ENCODE results near the gene VMAC. TPM values are rescaled to one million over a fixed set of nuclear protein-coding genes. Genes with fewer than 3 reads are reported as not detected.

Gene VMAC
- total and polyA plus RNA-seq, 9 of the 15 experiments (the other 6 are each of a cell fraction or from before 2014, with no cell fraction given) = 0.03 to 3.4 (median 1.1) TPM

DNA sequence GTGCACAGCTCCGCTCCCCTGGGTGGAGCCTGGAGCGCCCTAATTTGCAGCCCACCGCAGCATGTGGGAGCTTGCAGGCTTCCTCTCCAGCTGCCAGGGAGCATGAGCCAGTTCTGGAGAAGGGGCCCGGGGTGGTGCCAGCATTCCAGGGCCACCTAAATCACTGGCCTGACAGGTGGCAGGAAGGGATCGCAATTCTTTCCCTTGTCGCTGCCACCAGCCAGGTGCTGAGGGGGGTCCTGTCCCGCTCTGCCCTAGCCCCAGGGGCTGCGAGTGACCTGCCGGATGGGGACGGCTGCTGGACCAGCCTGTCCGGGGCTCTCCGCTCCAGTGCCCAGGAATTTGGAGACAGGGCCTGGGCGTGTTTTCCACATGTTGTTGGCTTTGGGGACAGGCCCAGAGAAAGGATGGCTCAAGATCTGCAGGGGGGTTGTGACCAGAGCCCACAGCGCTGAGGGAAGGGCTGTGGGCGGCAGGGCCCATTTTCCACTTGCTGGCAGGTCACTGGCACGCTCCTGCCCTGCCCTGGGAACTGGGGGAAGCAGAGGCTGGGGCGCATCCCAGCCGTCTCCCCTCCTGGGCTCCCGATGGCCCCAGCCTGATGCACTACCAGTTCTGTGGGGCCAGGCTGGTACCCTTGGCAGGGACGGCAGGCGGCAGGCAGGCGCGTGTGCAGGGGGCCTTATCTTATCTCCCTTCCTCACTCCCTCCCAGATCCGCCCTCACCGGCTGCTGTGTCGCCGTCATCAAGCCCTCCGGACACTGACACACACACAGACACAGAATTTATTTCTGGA is 10.6 kb upstream of the VMAC start (continued):
- TF ChIP-seq TSHZ1 (CRISPR knock-in tag; IDR thresholded peaks at IDR 0.05) (no peak), ZNF316 (IDR thresholded peaks at IDR 0.05) (no peak), PTTG1 (tag; IDR thresholded peaks at IDR 0.05; ENCODE audit: low read depth) (no peak), MED1 (CRISPR knock-in tag; IDR thresholded peaks at IDR 0.05; ENCODE audit: borderline replicate concordance) (no peak), CCNT2 (IDR thresholded peaks at IDR 0.05; ENCODE audit: borderline replicate concordance, extremely low read depth, insufficient read length, low read depth, low read length) (peak; percentile 61), SIRT6 (IDR thresholded peaks at IDR 0.05; ENCODE audit: low read depth, low read length) (no peak), CBX1 (IDR thresholded peaks at IDR 0.05; ENCODE audit: low read depth) (no peak), CC2D1A (IDR thresholded peaks at IDR 0.05) (no peak), HCFC1 (IDR thresholded peaks at IDR 0.05; ENCODE audit: low read depth, low read length) (no peak), ATF2 (CRISPR knock-in tag; IDR thresholded peaks at IDR 0.05) (no peak), U2AF1 (optimal IDR thresholded peaks at IDR 0.05; ENCODE audit: low read depth, low read length) (no peak), ZNF354B (CRISPR knock-in tag; IDR thresholded peaks at IDR 0.05) (no peak), ZNF140 (CRISPR knock-in tag; IDR thresholded peaks at IDR 0.05) (no peak), WHSC1 (IDR thresholded peaks at IDR 0.05; ENCODE audit: low read length) (no peak), MEF2D (tag; conservative IDR thresholded peaks at IDR 0.05; ENCODE audit: low read depth) (0 out of 2 replicates have a peak, but pooled peaks have one; percentile 34), CBX5 (IDR thresholded peaks at IDR 0.05; ENCODE audit: borderline replicate concordance, low read depth) (no peak), DNMT1 (IDR thresholded peaks at IDR 0.05) (no peak), RBBP5 (IDR thresholded peaks at IDR 0.05; ENCODE audit: borderline replicate concordance, insufficient read depth, low read length, poor library complexity, severe bottlenecking) (no peak)
- TF ChIP-seq, protein P1, sequence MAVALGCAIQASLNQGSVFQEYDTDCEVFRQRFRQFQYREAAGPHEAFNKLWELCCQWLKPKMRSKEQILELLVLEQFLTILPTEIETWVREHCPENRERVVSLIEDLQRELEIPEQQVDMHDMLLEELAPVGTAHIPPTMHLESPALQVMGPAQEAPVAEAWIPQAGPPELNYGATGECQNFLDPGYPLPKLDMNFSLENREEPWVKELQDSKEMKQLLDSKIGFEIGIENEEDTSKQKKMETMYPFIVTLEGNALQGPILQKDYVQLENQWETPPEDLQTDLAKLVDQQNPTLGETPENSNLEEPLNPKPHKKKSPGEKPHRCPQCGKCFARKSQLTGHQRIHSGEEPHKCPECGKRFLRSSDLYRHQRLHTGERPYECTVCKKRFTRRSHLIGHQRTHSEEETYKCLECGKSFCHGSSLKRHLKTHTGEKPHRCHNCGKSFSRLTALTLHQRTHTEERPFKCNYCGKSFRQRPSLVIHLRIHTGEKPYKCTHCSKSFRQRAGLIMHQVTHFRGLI (CRISPR knock-in tag; IDR thresholded peaks at IDR 0.05) = no peak
- TF ChIP-seq, protein P2, sequence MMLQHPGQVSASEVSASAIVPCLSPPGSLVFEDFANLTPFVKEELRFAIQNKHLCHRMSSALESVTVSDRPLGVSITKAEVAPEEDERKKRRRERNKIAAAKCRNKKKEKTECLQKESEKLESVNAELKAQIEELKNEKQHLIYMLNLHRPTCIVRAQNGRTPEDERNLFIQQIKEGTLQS (IDR thresholded peaks at IDR 0.05) = no peak
- TF ChIP-seq, protein P2 (CRISPR knock-in tag; conservative IDR thresholded peaks at IDR 0.05) = no peak
